ENCODE results near the gene MYCN. TPM values are rescaled to one million over a fixed set of nuclear protein-coding genes. Genes with fewer than 3 reads are reported as not detected.

Gene MYCN
- total RNA-seq, 4 donors from 2014 or later, result 0.48 to 7.0 (median 0.82) TPM; not detected in 1

GRCh38 chr2:15896859-15897258, 43.5 kb upstream of the MYCN start:
- WGBS, 2 donors (ENCODE audit: low coverage in 1 of 2), result 85 to 94% methylated on average over 3 to 4 of the region's 4 CpGs
- TF ChIP-seq POLR2AphosphoS5 (IDR thresholded peaks at IDR 0.05) (no peak), CTCF (IDR thresholded peaks at IDR 0.05) (no peak), EP300 (IDR thresholded peaks at IDR 0.05; ENCODE audit: low read depth) (no peak), POLR2A (IDR thresholded peaks at IDR 0.05) (no peak)
- intact Hi-C loops (cut with DNase I; ENCODE audit: low total_unique reads), result no loop called here
- Histone ChIP-seq H3K27ac (no peak overlapping the region), H3K27me3 (no peaks in the 10 kb centered on the region), H3K36me3 (no peaks in the 10 kb centered on the region), H3K4me1 (no peaks in the 10 kb centered on the region), H3K4me3 (no peak overlapping the region), H3K9me3 (peaks cover 0 to 3% of the 10 kb centered on the region in 2 donors)
- DNase-seq, result no peak
- in situ Hi-C loops (cut with MboI; ENCODE audit: low pct_ligation_motif_present in 1 of 4, low pct_unique_long_range_greater_than_20kb in 1 of 4, low sequenced_read_pairs in 3 of 4), result no loop called here

DNA sequence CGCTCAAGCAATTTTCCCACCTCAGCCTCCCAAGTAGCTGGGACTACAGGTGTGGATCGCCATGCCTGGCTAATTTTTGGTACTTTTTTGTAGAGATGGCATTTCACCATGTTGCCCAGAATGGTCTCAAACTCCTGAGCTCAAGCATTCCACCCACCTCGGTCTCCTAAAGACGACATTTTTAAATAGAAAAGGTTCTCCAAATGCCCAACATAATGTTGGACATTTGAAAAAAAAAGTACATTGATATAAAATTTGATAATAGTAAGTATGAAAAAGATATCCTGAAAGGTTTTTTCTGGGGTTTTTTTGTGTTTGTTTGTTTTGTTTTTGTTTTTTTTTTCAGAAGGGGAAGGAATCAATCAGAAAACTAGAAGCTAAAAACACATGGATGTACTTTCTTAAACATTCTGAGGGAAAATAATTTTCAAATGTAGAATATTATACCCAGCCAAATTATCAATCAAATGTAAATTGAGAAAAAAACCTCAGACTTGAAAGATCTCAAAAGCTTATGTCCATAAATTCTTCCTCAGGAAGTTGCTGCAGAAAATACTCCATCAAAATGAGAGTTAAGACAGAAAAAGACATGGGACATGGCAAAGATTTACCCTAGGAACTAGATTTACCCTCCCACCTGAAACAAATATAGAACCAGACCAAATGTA, 42.8 kb upstream of the MYCN start:
- Histone ChIP-seq H3K9me3 (peaks cover 0 to 3% of the 10 kb centered on the region in 2 donors), H3K27ac (no peak overlapping the region), H3K4me1 (no peaks in the 10 kb centered on the region), H3K4me3 (no peak overlapping the region), H3K27me3 (no peaks in the 10 kb centered on the region), H3K36me3 (no peaks in the 10 kb centered on the region)
- 86 to 94% methylated on average over 4 of the region's 4 CpGs for WGBS, 2 donors (ENCODE audit: low coverage in 1 of 2)
- in situ Hi-C loops (cut with MboI; ENCODE audit: low pct_ligation_motif_present in 1 of 4, low pct_unique_long_range_greater_than_20kb in 1 of 4, low sequenced_read_pairs in 3 of 4), result no loop called here
- intact Hi-C loops (cut with DNase I; ENCODE audit: low total_unique reads), result no loop called here
- DNase-seq, result no peak
- no peak for TF ChIP-seq POLR2AphosphoS5 (IDR thresholded peaks at IDR 0.05)
- no peak for TF ChIP-seq EP300 (IDR thresholded peaks at IDR 0.05; ENCODE audit: low read depth)
- TF ChIP-seq POLR2A (IDR thresholded peaks at IDR 0.05), result no peak
- TF ChIP-seq CTCF (IDR thresholded peaks at IDR 0.05), result no peak

DNA sequence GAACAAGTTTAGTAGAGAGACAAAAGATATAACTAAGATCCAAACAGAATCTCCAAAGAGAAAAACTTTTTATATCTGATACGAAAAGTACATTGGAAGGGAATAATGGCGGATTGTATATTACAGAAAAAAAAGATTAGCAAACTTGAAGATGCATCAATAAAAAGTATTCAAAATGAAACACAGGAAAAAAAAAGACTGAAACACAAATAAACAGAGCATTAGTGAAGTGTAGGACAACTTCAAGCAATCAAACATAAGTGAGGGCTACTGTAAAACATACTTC, 41.1 kb upstream of the MYCN start:
- Histone ChIP-seq H3K36me3 (no peaks in the 10 kb centered on the region), H3K4me1 (no peaks in the 10 kb centered on the region), H3K27ac (no peak overlapping the region), H3K4me3 (no peak overlapping the region), H3K27me3 (no peaks in the 10 kb centered on the region), H3K9me3 (peaks cover 0 to 3% of the 10 kb centered on the region in 2 donors)
- WGBS, 2 donors (ENCODE audit: low coverage in 1 of 2), result 99 to 100% methylated on average over 2 of the region's 2 CpGs
- in situ Hi-C loops (cut with MboI; ENCODE audit: low pct_ligation_motif_present in 1 of 4, low pct_unique_long_range_greater_than_20kb in 1 of 4, low sequenced_read_pairs in 3 of 4) (no loop called here), intact Hi-C loops (cut with DNase I; ENCODE audit: low total_unique reads) (no loop called here)
- DNase-seq, result no peak
- TF ChIP-seq CTCF (IDR thresholded peaks at IDR 0.05) (no peak), POLR2A (IDR thresholded peaks at IDR 0.05) (no peak)

- H3K4me3 ChIP-seq, result no peak overlapping the region
- no peaks in the 10 kb centered on the region for H3K27me3 ChIP-seq
- intact Hi-C loops (cut with DNase I; ENCODE audit: low total_unique reads) (no loop called here), in situ Hi-C loops (cut with MboI; ENCODE audit: low pct_ligation_motif_present in 1 of 4, low pct_unique_long_range_greater_than_20kb in 1 of 4, low sequenced_read_pairs in 3 of 4) (no loop called here)
- no peak overlapping the region for H3K27ac ChIP-seq
- no peaks in the 10 kb centered on the region for H3K36me3 ChIP-seq
- DNase-seq, result no peak
- no peaks in the 10 kb centered on the region for H3K4me1 ChIP-seq
- TF ChIP-seq POLR2AphosphoS5 (IDR thresholded peaks at IDR 0.05), result no peak
- TF ChIP-seq EP300 (IDR thresholded peaks at IDR 0.05; ENCODE audit: low read depth), result no peak
- TF ChIP-seq CTCF (IDR thresholded peaks at IDR 0.05), result no peak
- TF ChIP-seq POLR2A (IDR thresholded peaks at IDR 0.05), result no peak
- peaks cover 0 to 3% of the 10 kb centered on the region in 2 donors for H3K9me3 ChIP-seq
- 79 to 86% methylated on average over 2 to 6 of the region's 6 CpGs for WGBS, 2 donors (ENCODE audit: low coverage in 1 of 2)
Measured at GRCh38 chr2:15899751-15900493, 40.4 kb upstream of the MYCN start.

Data from transverse colon (tissue), 4 donors.